Endothelial cell of umbilical vein (primary cell): ENCODE measurements around the gene SEC63.

Experiments used
- CTCF ChIP-seq, 2 donors: IDR thresholded peaks; 1 replicate in 1 of 2; 2 replicates in 1 of 2; pipeline ENCODE4 v1.5.1; 2011; ENCODE audit warnings: low read length in 2 of 2, mild to moderate bottlenecking in 2 of 2, moderate library complexity in 2 of 2, control low read depth in 1 of 2, inconsistent platforms in 1 of 2, low read depth in 1 of 2; ENCODE audit not compliant: insufficient read depth in 1 of 2; ENCODE audit errors: extremely low read depth in 1 of 2
- EZH2 ChIP-seq: IDR thresholded peaks from 2 replicates; pipeline ENCODE4 v1.6.1; 2012; ENCODE audit warnings: borderline replicate concordance, low read depth, mild to moderate bottlenecking, moderate library complexity, low read length, inconsistent platforms; ENCODE audit not compliant: severe bottlenecking
- FOS ChIP-seq: IDR thresholded peaks from 2 replicates; pipeline ENCODE4 v1.6.1; 2011; ENCODE audit warnings: mild to moderate bottlenecking, low read length, moderate library complexity, borderline replicate concordance; ENCODE audit not compliant: insufficient read depth
- GATA2 ChIP-seq: IDR thresholded peaks from 2 replicates; pipeline ENCODE4 v1.7.0; 2011; ENCODE audit warnings: low read depth, mild to moderate bottlenecking, moderate library complexity, mixed read lengths, low read length; ENCODE audit not compliant: insufficient read length, insufficient read depth
- JUN ChIP-seq: IDR thresholded peaks from 2 replicates; pipeline ENCODE4 v1.6.1; 2011; ENCODE audit warnings: borderline replicate concordance, low read depth; ENCODE audit not compliant: insufficient read length, insufficient read depth
- MAX ChIP-seq: IDR thresholded peaks from 2 replicates; pipeline ENCODE4 v1.6.1; 2011; ENCODE audit not compliant: insufficient read depth, insufficient read length
- MYC ChIP-seq: IDR thresholded peaks from one replicate; pipeline ENCODE4 v1.6.1; 2011; ENCODE audit warnings: mild to moderate bottlenecking, low read depth, low read length
- POLR2A ChIP-seq: IDR thresholded peaks from 2 replicates; pipeline ENCODE4 v1.6.1; 2012; ENCODE audit warnings: low read depth, mild to moderate bottlenecking, control low read depth, low read length
- POLR2AphosphoS5 ChIP-seq: IDR thresholded peaks from 2 replicates; pipeline ENCODE4 v1.6.1; 2012; ENCODE audit warnings: low read depth, mild to moderate bottlenecking, control low read depth, low read length, moderate library complexity; ENCODE audit not compliant: insufficient read depth

GRCh38 chr6:107877968-107878367 is 80.0 kb downstream of the SEC63 start:
- TF ChIP-seq CTCF (IDR thresholded peaks at IDR 0.05; ENCODE audit: extremely low read depth in 1 of 2, insufficient read depth in 1 of 2, low read depth in 1 of 2, low read length in 2 of 2) (no peak), POLR2AphosphoS5 (no peak), POLR2A (no peak), FOS (no peak), JUN (no peak), EZH2 (no peak), MAX (no peak), MYC (no peak), GATA2 (no peak)
